GM18520 (cell line): ENCODE results near the gene SRGN.
"Not testable (repeated sequence)": the region's sequence is repeated elsewhere in the genome, so short reads cannot be mapped to it uniquely, and the experiment has no call there.

Experiments used
- ATAC-seq: cut with Tn5 transposase; IDR thresholded peaks from one replicate; pipeline ENCODE4 v1.9.1; 2021; ENCODE audit not compliant: unreplicated experiment

SRGN gene

DNA sequence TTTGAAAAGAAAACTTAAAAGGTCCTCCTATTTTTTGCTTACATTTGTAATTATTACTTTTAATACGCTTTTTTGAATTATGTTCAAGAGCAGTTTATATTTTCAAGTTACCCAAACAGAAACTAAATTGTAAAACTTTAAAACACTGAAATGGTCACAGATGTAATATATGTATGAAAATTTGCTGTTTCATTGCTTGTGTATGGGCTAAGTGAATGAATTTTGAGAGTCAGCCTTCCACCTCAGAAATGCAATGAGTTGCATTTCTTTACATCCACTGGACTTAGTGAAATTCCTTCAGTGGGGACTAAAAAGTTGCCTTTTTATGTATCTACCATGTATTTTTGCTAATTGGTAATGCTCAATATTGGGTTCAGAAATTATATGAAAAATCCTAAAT is 37.7 kb downstream of the SRGN start:
- ATAC-seq, result no peak

DNA sequence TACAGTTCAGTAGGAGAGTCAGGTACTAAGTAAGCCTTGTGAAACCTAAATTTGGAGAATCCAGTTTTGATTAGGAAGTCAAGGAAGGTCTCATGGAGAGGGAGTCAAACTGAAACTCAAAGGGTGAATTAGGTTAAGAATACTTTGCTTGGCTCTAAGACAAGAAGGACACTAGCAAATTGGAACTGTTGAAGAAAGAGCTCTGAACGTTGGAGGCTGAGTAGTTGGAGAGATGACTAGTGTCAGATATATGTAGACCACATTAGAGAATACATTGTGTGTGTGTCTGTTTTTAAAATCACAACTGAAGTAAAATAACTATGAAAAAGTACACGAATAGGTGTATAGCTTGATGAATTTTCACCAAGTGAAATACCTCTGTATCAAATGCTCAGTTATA is 42.3 kb downstream of the SRGN start:
- ATAC-seq, result no peak

- ATAC-seq, result no peak
Measured at GRCh38 chr10:69139961-69140360, 52.1 kb downstream of the SRGN start.

- no peak for ATAC-seq
Measured at GRCh38 chr10:69141304-69141703, 53.4 kb downstream of the SRGN start.

- not testable (repeated sequence) for ATAC-seq
Measured at GRCh38 chr10:69142074-69142473, 54.2 kb downstream of the SRGN start.

GRCh38 chr10:69142983-69143382 is 55.1 kb downstream of the SRGN start:
- no peak for ATAC-seq

DNA sequence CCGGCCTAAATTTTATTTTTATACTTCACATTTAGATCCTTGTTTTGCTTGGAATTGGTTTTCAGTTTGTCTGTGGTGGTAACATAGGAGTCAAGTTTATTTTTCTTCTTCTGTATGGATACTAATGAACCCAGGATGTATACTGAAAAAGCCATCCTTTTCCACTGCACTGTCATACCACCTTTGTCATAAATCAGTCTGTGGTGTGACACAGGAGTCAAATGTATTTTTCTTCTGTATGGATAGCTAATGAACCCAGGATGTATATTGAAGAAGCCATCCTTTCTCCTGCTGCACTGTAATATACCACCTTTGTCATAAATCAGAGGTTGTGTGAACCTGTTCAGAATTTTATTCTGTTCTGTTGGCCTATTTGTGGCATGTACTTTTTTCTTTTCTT is 57.4 kb downstream of the SRGN start:
- ATAC-seq, result no peak

DNA sequence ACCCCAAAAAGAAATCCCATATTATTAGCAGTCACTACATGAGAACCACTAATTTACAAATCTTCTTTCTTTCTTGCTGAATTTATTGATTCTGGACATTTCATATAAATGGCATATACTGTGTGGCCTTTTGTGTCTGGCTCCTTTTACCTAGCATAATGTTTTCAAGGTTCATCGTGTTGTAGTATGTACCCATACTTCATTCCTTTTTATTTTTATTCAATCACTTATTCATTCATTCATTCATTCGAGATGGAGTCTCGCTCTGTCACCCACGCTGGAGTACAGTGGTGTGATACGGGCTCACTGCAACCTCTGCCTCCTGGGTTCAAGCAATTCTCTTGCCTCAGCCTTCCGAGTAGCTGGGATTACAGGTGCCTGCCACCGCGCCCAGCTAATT is 58.0 kb downstream of the SRGN start:
- ATAC-seq, result no peak

DNA sequence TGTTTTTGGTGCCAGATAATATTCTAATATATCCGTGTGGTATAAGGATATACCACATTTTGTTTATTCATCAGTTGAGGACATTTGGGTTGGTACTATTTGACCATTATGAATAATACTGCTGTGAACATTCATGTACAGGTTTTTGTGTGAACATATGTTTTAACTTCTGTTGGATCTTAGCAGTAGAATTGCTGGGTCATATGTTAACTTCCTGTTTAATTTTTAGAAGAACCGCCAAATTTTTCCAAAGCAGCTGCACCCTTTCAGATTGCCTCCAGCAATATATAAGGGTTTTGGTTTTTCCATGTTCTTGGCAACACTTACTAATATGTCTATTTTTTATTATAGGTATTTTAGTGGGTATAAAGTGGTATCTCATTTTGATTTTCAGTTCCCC is 58.9 kb downstream of the SRGN start:
- no peak for ATAC-seq

- no peak for ATAC-seq
Measured at GRCh38 chr10:69151984-69152383, 64.1 kb downstream of the SRGN start.

DNA sequence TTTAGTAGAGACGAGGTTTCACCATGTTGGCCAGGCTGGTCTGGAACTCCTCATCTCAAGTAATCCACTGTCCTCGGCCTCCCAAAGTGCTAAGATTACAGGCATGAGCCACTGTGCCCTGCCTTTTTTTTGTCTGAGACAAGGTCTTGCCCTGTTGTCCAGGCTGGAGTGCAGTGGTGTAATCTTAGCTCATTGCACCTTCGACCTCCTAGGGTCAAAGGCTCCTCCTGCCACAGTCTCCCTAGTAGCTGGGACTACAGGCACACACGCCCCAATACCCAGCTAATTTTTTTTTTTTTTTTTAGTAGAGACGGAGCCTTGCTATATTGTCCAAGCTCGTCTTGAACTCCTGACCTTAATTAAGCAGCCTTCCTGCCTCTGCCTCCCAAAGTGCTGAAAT is 65.3 kb downstream of the SRGN start:
- no peak for ATAC-seq
